GM21576 (cell line): ENCODE results near the gene NPL.

ENCODE experiments used
- ATAC-seq: cut with Tn5 transposase; IDR thresholded peaks from one replicate; pipeline ENCODE4 v1.9.1; 2021; ENCODE audit warnings: mild to moderate bottlenecking, moderate library complexity; ENCODE audit not compliant: unreplicated experiment

Gene NPL

GRCh38 chr1:182777386-182777785, 12.2 kb upstream of the NPL start:
- ATAC-seq = no peak

- ATAC-seq = no peak
Measured at GRCh38 chr1:182778862-182779261, 10.7 kb upstream of the NPL start.

- ATAC-seq = no peak
Measured at GRCh38 chr1:182779530-182779929, 10.0 kb upstream of the NPL start.

GRCh38 chr1:182781841-182782586, 7.6 kb upstream of the NPL start:
- peak; percentile 74 for ATAC-seq

- ATAC-seq = no peak
Measured at GRCh38 chr1:182782587-182782913, 7.0 kb upstream of the NPL start.

GRCh38 chr1:182783068-182783467, 6.5 kb upstream of the NPL start:
- no peak for ATAC-seq

GRCh38 chr1:182784556-182785171, 4.9 kb upstream of the NPL start:
- no peak for ATAC-seq

GRCh38 chr1:182785181-182785580, 4.4 kb upstream of the NPL start:
- ATAC-seq = no peak

GRCh38 chr1:182786223-182786994, 3.2 kb upstream of the NPL start:
- ATAC-seq = no peak

- no peak for ATAC-seq
Measured at GRCh38 chr1:182786995-182787324, 2.6 kb upstream of the NPL start.

- no peak for ATAC-seq
Measured at GRCh38 chr1:182791281-182792179, 2.0 kb downstream of the NPL start.

- ATAC-seq = no peak
Measured at GRCh38 chr1:182794091-182794490, 4.5 kb downstream of the NPL start.

- ATAC-seq = no peak
Measured at GRCh38 chr1:182794676-182795201, 5.2 kb downstream of the NPL start.

- no peak for ATAC-seq
Measured at GRCh38 chr1:182795563-182796228, 6.1 kb downstream of the NPL start.

GRCh38 chr1:182802006-182802803, 12.6 kb downstream of the NPL start:
- ATAC-seq = no peak

GRCh38 chr1:182803846-182804245, 14.3 kb downstream of the NPL start:
- ATAC-seq = no peak

- ATAC-seq = no peak
Measured at GRCh38 chr1:182806015-182806678, 16.6 kb downstream of the NPL start.

GRCh38 chr1:182807907-182808306, 18.3 kb downstream of the NPL start:
- ATAC-seq = no peak

GRCh38 chr1:182809414-182809957, 19.9 kb downstream of the NPL start:
- no peak for ATAC-seq
